Activated CD4-positive, CD25-positive, alpha-beta regulatory T cell treated with anti-CD3 and anti-CD28 coated beads, Interleukin-2, amount 50 U/mL, for 16 hours (primary cell): Measurements from ENCODE around the gene UBC.
"Not testable (repeated sequence)": the region's sequence is repeated elsewhere in the genome, so short reads cannot be mapped to it uniquely, and the experiment has no call there.

Experiments
- DNase-seq: peaks from one replicate; pipeline ENCODE4 v3.0.0-alpha.2; 2020; ENCODE audit warnings: low read depth, low spot score

UBC gene

DNA sequence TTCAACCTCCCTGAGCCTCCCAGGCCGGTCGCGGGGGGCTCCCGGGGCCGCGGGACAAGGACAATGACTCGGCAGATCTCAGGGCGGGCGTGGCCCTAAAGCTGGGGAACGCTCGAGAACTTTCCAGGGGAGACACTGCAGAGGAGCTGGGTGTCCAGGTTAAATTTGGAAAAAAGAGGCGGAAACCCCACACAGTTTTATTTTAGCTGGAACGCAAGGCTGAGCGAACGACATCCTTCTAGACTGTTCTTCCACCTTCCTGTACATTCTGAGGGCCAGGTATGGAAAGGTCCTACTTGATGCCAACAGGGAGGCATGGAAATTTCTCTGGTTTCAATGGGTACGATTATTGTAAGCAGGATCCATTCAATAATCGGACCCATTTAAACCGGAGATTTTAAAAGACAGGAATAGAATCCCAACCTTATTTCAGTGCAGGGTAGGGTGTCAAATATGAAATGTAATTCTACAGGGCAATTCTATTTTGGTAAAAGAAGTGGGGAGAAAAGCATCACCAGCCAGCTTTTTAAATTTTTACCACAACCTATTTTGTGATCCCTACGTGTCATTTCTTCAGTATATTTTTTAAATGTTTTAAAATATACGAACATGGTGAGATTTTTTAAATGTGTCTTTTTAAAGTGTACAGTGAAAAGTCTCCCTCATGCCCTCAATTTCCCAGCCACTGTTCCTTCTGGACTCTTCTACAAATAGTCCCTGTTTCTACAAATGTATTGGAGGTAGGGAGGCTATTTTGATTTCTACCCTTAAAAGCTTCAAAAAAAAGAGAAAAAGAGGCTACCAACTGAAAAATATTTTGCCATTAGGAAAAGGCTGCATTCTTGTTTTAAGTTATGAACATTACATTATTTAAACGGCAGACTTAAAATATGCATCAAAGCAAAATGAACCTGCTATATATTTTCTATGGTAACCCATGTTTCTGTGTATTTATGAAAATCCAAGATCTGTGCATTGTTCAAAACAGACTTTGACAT lies 1.1 kb upstream of the UBC start:
- no peak for DNase-seq

DNA sequence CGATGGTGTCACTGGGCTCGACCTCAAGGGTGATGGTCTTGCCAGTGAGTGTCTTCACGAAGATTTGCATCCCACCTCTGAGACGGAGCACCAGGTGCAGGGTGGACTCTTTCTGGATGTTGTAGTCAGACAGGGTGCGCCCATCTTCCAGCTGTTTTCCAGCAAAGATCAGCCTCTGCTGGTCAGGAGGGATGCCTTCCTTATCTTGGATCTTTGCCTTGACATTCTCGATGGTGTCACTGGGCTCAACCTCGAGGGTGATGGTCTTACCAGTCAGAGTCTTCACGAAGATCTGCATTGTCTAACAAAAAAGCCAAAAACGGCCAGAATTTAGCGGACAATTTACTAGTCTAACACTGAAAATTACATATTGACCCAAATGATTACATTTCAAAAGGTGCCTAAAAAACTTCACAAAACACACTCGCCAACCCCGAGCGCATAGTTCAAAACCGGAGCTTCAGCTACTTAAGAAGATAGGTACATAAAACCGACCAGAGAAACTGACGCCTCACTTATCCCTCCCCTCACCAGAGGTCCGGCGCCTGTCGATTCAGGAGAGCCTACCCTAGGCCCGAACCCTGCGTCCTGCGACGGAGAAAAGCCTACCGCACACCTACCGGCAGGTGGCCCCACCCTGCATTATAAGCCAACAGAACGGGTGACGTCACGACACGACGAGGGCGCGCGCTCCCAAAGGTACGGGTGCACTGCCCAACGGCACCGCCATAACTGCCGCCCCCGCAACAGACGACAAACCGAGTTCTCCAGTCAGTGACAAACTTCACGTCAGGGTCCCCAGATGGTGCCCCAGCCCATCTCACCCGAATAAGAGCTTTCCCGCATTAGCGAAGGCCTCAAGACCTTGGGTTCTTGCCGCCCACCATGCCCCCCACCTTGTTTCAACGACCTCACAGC lies 717 bp downstream of the UBC start:
- DNase-seq = peak; percentile 90

DNA sequence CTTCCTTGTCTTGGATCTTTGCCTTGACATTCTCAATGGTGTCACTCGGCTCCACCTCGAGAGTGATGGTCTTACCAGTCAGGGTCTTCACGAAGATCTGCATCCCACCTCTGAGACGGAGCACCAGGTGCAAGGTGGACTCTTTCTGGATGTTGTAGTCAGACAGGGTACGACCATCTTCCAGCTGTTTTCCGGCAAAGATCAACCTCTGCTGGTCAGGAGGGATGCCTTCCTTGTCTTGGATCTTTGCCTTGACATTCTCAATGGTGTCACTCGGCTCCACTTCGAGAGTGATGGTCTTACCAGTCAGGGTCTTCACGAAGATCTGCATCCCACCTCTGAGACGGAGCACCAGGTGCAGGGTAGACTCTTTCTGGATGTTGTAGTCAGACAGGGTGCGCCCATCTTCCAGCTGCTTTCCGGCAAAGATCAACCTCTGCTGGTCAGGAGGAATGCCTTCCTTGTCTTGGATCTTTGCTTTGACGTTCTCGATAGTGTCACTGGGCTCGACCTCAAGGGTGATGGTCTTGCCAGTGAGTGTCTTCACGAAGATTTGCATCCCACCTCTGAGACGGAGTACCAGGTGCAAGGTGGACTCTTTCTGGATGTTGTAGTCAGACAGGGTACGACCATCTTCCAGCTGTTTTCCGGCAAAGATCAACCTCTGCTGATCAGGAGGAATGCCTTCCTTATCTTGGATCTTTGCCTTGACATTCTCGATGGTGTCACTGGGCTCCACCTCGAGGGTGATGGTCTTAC lies 1.7 kb downstream of the UBC start:
- not testable (repeated sequence) for DNase-seq

DNA sequence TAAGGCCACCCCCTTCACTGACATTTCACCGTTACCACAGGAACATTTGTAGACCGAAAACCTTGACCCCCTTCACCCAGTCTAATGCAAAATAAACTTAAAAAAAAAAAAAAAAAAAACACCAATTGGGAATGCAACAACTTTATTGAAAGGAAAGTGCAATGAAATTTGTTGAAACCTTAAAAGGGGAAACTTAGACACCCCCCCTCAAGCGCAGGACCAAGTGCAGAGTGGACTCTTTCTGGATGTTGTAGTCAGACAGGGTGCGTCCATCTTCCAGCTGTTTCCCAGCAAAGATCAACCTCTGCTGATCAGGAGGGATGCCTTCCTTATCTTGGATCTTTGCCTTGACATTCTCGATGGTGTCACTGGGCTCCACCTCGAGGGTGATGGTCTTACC lies 2.9 kb downstream of the UBC start:
- DNase-seq = not testable (repeated sequence)

DNA sequence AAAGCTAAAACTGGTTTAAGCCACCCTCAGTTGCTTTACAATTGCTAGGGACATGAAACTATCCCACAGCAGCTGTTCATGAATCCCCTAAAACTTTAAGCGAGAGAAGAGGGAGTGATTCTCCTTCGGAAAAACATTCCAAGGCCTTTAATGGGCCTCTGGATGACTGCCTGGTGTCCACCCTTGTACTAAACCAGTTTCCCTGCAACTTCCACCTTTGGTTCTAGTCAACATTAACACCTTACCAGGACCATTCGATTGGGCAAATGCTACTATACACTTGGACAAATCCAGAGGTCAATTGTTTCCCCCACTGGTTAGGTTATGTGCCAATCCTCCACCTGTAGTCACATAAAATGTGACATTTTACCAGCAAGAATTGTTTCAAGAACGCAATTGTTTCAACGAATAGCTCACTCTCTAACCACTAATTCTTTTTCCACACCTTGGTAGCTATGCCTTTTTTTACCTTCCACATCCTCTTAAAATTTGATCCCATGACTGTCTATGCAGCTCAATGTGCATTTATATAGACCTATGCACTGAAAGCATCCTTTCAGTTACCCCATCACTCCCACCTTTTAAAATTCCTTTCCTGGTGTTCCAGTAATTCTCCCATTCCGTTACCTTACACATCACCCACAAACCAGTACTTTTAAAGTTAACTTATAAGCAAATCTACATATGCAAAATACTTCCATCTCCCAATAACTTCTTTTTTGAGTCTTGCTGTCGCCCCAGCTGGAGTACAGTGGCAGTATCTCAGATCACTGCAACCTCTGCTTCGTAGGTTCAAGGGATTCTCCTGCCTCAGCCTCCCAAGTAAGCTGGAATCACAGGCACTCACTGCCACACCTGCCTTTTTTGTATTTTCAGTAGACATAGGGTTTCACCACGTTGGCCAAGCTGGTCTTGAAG lies 3.6 kb downstream of the UBC start:
- no peak for DNase-seq

DNA sequence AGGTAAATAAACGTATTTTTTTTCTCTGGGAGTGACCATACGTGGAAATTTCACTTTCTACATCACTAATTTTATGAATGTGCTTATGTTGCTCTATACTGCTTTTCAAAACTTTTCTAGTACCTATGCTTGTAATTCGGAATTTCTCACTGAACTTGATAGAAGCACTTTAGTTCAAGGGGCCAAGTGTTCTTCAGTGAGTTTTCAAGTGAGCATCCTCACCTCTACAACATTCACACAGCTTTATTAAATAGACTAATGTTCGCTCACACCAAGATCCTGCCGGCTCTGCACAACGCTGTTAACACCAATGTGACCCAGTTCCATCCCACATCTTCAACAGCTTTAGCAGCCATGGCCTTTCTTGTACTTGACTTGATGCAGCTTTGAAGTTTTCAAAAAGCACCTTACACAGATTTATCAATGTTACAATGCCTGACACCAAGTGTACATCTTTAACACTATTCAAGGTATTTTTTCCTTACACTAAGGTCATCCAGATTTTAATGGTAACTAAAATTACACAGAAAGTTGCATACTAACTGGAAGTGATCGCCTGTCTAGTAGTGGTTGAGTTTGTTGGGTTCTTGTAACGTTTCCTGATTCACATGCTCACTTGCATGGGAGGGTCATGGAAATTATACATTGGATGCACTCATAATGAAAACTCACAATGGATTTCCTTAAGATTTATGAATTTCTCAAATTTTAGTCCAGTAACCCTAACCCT lies 4.5 kb downstream of the UBC start:
- no peak for DNase-seq

DNA sequence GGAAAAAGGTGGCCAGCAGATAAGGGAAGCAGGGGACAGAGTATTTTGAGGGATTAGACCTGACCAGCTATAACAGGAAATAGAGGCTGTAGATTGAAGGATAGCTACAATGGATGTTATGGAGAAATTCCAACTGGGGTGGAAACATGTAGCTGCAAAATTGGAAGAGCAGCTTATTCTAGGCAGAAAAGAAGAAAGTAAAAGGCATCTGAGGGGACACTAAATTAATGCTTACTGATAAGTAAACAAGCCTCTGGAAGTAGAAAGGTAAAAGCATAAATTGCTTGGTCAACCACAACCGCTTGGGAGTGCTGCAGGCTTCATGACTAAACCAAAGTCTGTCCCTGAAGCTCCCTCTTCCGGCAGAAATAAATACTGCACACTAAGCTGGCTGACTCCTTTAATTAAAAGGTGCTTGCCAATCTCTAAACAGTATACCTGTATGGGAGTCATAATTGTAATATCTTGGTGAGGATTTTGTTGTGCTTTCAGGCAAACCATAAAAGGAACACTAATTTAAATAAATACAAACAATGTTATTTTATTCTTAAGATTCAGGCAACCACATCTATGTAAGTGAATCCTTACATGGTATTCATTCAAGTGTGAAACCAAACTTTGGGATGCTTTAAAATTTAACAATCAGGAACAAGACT lies 7.7 kb downstream of the UBC start:
- DNase-seq = peak; percentile 84

DNA sequence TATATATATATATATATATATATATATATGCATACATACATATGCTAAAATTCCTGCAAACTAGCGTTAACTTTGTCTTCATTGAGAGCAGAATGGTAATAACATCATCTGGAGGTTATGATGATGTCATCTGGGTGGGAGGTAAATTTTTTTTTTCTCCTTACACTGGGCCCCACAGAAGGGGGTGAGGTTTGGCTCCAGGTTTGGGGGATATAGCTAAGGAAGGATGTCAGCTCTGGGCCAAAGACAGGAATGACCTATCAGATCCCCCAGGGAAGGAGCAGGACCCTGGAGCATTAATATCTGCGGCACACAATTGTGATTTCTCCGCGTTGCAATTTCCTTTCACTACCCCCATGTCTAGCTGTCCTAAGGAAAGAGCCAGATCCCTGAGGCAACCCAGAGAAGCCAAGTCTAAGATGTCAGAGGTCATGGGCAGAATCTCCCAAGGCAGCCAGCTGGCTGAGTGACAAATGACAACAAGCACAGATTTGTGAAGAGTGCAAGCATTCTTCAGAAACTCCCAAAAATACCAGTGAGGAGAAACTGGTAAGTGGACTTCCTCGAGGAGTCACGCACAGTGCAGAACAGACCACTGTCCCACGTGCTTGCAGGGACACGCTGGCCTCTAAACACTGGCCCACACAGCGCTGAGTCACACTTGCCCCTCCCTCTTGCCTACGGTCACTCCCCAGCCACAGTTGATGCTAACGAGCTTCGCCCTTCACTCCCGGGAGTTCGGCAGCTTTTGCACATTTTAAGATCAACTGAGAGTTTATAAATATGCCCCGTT lies 9.9 kb downstream of the UBC start:
- DNase-seq = no peak

DNA sequence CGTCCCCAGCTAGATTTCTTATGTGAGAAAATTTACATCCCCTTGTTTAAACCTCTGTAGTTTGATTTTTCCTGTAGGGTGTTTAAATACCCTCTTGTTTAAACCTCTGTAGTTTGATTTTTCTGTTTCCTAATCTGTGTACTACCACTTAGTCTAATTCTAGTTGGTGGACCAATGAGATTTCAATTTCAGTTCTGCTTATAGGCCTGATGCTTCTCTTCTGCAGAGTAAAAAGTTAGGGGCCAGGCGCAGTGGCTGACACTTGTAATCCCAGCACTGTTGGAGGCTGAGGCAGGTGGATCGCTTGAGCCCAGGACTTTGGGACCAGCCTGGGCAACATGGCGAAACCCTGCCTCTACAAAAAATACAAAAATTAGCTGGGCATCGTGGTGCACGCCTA lies 11.5 kb downstream of the UBC start:
- DNase-seq = no peak

DNA sequence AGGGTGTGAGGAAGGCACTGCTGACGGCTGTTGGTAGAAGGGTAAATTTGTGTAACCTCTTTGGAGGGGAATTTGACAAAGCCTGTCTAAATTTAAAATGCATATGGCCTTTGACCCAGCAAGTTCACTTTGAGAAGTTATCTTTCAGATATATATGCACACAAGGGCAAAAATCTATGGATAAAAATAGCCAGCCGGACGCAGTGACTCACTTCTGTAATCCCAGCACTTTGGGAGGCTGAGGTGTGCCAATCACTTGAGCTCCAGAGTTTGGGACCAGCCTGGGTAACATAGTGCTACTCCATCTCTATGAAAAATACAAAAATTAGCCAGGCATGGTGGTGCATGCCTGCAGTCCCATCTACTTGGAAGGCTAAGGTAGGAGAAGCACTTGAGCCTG lies 13.4 kb downstream of the UBC start:
- DNase-seq = no peak

DNA sequence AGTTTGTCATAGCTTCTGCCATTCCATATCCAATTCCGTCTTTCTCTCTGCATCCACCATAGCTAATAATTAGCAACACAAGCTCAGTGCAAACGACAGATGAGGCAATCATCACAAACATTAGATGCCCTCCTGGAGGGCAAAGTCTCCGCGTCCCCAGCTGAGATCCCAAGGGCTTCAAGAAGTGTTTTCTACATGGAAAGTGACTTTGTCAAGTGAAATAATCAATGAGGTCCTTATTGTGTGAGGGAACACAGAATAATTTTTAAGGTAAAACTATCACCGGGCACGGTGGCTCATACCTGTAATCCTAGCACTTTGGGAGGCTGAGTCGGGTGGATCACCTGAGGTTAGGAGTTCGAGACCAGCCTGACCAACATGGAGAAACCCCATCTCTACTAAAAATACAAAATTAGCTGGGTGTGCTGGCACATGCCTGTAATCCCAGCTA lies 14.1 kb downstream of the UBC start:
- DNase-seq = not testable (repeated sequence)

DNA sequence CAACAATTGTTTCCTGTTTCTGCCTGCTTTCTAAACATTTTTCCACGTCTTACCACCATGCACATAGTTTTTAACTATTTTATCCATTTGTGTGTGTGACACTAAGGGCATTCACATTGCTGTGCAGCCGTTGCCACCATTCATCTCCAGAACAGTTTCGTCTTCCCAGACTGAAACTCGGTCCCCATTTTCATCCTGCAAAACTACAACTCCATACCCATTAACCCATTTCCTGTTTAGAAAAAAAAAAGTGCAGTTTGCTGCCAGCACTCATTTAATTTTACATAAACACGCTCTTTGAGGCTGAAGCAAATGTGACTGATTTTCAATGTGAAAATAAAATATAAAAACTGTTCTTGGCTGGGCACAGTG lies 15.5 kb downstream of the UBC start:
- no peak for DNase-seq

DNA sequence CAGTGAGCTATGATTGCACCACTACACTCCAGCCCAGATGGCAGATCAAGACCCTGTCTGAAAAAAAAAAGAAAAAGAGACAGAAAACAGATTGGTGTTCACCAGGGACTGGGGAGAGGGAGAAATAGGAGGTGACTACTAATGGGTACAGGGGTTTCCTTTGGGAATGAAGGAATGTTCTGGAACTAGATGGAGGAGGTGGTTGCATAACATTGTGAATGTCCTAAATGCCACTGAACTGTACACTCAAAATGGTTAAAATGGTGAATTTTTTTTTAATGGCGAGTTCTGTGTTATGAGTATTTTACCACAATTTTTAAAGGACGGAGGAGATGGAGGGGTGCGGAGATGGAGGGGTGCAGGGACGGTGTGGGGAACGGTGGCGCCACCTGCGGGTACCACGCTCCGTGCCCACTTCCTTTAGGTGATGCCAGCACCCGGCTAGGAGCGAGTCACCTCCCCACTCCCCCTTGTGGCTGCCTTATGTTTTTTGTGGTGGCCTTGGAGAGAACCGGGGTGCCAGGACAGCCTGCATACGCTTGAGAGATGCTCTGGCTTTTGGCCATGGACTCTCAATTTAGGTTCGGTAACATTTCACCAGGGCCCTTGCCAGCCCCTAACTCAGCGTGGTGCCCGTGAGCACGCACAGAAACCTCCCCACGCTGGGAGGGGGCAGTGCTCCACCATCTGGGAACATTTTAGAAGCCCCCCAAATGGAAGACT lies 16.1 kb downstream of the UBC start:
- peak; percentile 39 for DNase-seq

DNA sequence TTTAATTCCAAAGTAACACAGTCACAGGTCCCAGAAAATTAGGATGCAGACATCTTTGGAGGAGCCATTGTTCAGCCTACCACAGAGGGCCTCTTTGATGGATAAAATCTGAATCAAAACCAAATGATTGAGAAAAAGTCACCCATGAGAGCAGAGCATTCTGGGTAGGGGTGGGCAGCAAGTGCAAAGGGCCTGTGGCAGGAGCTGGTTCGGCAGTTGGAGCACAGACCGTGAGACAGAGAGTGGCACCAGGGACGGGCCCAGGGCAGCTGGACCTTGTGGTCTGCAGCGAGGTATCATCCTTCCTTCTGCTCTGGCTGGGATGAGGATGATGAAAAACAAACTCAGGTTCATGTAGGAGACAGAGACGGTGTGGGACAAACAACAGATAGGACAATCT lies 18.0 kb downstream of the UBC start:
- DNase-seq = no peak

DNA sequence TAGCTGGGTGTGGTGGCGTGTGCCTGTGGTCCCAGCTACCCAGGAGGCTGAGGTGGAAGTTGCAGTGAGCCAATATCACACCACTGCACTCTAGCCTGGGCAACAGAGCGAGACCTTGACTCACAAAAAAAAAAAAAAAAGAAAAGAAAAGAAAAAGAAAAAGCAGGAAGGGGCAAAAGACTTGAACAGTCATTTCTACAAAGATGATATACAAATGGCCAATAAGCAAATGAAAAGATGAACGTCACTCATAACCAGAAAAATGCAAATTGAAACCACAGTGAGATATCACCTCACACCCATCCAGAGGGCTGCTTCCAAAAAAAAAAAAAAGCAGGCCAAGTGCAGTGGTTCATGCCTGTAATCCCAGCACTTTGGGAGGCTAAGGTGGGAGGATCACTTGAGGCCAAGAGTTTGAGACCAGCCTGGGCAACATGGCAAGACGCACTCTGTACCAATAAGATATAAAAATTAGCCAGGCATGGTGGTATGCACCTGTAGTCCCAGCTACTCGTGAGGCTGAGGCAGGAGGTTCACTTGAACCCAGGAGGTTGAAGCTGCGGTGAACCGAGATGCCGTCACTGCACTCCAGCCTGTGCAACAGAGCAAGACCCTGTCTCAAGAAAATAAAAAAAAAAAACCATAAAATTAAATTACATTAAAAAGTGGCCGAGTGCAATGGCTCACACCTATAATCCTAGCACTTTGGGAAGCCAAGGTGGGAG lies 20.5 kb downstream of the UBC start:
- DNase-seq = no peak

DNA sequence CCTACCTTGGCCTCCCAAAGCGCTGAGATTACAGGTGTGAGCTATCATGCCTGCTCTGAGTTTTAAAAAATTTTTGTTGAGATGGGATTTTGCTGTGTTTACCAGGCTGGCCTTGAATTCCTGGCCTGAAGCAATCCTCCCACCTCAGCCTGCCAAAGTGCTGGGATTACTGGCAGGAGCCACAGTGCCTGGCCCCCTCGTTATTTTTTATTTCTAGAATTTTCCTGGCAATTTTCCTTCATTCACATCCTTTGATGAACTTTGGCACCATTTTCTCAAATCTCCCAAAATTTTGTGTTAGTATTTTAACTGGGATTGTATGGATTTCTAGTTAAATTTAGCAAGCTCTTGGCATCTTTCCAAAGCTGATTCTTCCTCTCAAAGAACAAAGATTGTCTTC lies 26.2 kb downstream of the UBC start:
- no peak for DNase-seq

DNA sequence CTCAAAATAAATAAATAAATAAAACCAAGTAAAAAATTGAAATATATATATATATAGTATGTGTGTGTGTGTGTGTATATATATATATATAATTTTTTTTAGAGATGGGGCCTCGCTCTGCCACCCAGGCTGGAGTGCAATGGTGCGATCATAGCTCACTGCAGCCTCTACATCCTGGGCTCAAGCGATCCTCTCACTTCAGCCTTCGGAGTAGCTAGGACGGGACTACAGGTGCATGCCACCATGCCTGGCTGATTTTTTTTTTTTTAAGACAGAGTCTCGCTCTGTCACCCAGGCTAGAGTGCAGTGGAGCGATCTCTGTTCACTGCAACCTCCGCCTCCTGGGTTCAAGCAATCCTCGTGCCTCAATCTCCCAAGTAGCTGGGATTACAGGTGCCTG lies 26.7 kb downstream of the UBC start:
- DNase-seq = not testable (repeated sequence)
